Endothelial cell of umbilical vein (primary cell): ENCODE data around the gene FOXP1.

Source experiments
- EZH2 ChIP-seq: IDR thresholded peaks from 2 replicates; pipeline ENCODE4 v1.6.1; 2012; ENCODE audit warnings: borderline replicate concordance, low read depth, mild to moderate bottlenecking, moderate library complexity, low read length, inconsistent platforms; ENCODE audit not compliant: severe bottlenecking
- FOS ChIP-seq: IDR thresholded peaks from 2 replicates; pipeline ENCODE4 v1.6.1; 2011; ENCODE audit warnings: mild to moderate bottlenecking, low read length, moderate library complexity, borderline replicate concordance; ENCODE audit not compliant: insufficient read depth
- JUN ChIP-seq: IDR thresholded peaks from 2 replicates; pipeline ENCODE4 v1.6.1; 2011; ENCODE audit warnings: borderline replicate concordance, low read depth; ENCODE audit not compliant: insufficient read length, insufficient read depth
- MYC ChIP-seq: IDR thresholded peaks from one replicate; pipeline ENCODE4 v1.6.1; 2011; ENCODE audit warnings: mild to moderate bottlenecking, low read depth, low read length
- POLR2A ChIP-seq: IDR thresholded peaks from 2 replicates; pipeline ENCODE4 v1.6.1; 2012; ENCODE audit warnings: low read depth, mild to moderate bottlenecking, control low read depth, low read length
- POLR2AphosphoS5 ChIP-seq: IDR thresholded peaks from 2 replicates; pipeline ENCODE4 v1.6.1; 2012; ENCODE audit warnings: low read depth, mild to moderate bottlenecking, control low read depth, low read length, moderate library complexity; ENCODE audit not compliant: insufficient read depth
- TF ChIP-seq, protein P1 (sequence below), 2 donors: IDR thresholded peaks; 1 replicate in 1 of 2; 2 replicates in 1 of 2; pipeline ENCODE4 v1.5.1; 2011; ENCODE audit warnings: low read length in 2 of 2, mild to moderate bottlenecking in 2 of 2, moderate library complexity in 2 of 2, control low read depth in 1 of 2, inconsistent platforms in 1 of 2, low read depth in 1 of 2; ENCODE audit not compliant: insufficient read depth in 1 of 2; ENCODE audit errors: extremely low read depth in 1 of 2
- TF ChIP-seq, protein P2 (sequence below): IDR thresholded peaks from 2 replicates; pipeline ENCODE4 v1.6.1; 2011; ENCODE audit not compliant: insufficient read depth, insufficient read length

DNA sequence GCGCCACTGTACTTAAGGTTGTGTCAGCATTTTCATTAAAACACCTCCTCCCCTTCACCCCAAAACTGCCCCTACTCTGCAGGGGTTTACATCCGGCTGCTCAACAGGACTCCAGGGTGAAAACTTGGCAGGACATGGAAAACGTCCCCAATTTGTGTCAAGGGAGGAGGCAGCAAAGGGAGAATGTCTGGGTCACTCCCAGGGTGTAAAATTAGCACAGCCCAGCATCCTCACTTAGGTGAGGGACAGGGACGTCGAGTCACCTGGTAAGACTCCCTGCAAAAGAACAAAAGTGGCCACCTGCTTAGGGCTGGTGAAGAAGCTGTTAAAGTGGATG is 532.3 kb downstream of the FOXP1 start:
- TF ChIP-seq, protein P1, sequence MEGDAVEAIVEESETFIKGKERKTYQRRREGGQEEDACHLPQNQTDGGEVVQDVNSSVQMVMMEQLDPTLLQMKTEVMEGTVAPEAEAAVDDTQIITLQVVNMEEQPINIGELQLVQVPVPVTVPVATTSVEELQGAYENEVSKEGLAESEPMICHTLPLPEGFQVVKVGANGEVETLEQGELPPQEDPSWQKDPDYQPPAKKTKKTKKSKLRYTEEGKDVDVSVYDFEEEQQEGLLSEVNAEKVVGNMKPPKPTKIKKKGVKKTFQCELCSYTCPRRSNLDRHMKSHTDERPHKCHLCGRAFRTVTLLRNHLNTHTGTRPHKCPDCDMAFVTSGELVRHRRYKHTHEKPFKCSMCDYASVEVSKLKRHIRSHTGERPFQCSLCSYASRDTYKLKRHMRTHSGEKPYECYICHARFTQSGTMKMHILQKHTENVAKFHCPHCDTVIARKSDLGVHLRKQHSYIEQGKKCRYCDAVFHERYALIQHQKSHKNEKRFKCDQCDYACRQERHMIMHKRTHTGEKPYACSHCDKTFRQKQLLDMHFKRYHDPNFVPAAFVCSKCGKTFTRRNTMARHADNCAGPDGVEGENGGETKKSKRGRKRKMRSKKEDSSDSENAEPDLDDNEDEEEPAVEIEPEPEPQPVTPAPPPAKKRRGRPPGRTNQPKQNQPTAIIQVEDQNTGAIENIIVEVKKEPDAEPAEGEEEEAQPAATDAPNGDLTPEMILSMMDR (IDR thresholded peaks at IDR 0.05; ENCODE audit: extremely low read depth in 1 of 2, insufficient read depth in 1 of 2, low read depth in 1 of 2, low read length in 2 of 2), result no peak
- TF ChIP-seq EZH2, result no peak
- TF ChIP-seq, protein P2, sequence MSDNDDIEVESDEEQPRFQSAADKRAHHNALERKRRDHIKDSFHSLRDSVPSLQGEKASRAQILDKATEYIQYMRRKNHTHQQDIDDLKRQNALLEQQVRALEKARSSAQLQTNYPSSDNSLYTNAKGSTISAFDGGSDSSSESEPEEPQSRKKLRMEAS, result no peak
- no peak for TF ChIP-seq POLR2AphosphoS5
- no peak for TF ChIP-seq POLR2A
- no peak for TF ChIP-seq JUN
- no peak for TF ChIP-seq MYC
- no peak for TF ChIP-seq FOS
